ENCODE measurements around the gene GUCY1A1. TPM values are rescaled to one million over a fixed set of nuclear protein-coding genes. Genes with fewer than 3 reads are reported as not detected.

The GUCY1A1 gene
- total RNA-seq, 2 experiments from 2014 or later, result not detected

DNA sequence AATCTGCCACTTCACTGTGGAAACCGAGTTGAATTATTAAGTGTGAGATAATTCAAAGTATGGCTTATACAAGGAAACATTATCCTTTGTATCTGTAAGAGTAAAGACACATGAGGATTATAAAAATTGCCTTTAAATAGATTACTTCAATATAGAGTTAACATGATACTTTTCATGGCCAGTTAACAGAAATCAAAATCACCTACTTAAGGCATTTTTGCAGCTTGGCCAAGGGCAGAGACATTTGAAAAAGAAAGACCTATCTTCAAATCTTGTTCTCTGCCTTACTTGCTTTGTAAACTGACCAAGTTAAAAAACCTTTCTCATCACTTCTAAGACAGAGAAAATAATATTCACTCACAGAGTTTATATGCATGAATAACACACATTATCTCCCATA lies 47.3 kb downstream of the GUCY1A1 start:
- TF ChIP-seq, protein P1, sequence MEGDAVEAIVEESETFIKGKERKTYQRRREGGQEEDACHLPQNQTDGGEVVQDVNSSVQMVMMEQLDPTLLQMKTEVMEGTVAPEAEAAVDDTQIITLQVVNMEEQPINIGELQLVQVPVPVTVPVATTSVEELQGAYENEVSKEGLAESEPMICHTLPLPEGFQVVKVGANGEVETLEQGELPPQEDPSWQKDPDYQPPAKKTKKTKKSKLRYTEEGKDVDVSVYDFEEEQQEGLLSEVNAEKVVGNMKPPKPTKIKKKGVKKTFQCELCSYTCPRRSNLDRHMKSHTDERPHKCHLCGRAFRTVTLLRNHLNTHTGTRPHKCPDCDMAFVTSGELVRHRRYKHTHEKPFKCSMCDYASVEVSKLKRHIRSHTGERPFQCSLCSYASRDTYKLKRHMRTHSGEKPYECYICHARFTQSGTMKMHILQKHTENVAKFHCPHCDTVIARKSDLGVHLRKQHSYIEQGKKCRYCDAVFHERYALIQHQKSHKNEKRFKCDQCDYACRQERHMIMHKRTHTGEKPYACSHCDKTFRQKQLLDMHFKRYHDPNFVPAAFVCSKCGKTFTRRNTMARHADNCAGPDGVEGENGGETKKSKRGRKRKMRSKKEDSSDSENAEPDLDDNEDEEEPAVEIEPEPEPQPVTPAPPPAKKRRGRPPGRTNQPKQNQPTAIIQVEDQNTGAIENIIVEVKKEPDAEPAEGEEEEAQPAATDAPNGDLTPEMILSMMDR (IDR thresholded peaks at IDR 0.05), result no peak
- no peak for ATAC-seq (ENCODE audit: poor library complexity)
- intact Hi-C loops (cut with DNase I, micrococcal nuclease), result no loop called here
- Mint-ChIP-seq H3K4me3 (no peak overlapping the region), H3K36me3 (ENCODE audit: low read depth) (no peaks in the 10 kb centered on the region), H3K9me3 (no peaks in the 10 kb centered on the region), H3K4me1 (ENCODE audit: low read depth) (no peaks in the 10 kb centered on the region), H3K27me3 (no peaks in the 10 kb centered on the region), H3K27ac (no peak overlapping the region)
- H3K4me1 ChIP-seq (ENCODE audit: insufficient read depth, low read length), result no peaks in the 10 kb centered on the region
- CTCF ChIA-PET, result no interaction called here
- H3K27me3 ChIP-seq (ENCODE audit: control insufficient read depth in 1 of 2, insufficient read depth in 2 of 2, low read length in 2 of 2), result no peaks in the 10 kb centered on the region
- H3K27ac ChIP-seq (ENCODE audit: low read depth in 1 of 2, low read length in 2 of 2), result no peak overlapping the region
- no peaks in the 10 kb centered on the region for H3K9me3 ChIP-seq (ENCODE audit: control insufficient read depth in 1 of 2, insufficient read depth in 1 of 2, low read length in 2 of 2)
- POLR2A ChIA-PET, result no interaction called here
- no peak overlapping the region for H3K4me3 ChIP-seq (ENCODE audit: low read length)
- H3K36me3 ChIP-seq (ENCODE audit: insufficient read depth, low read length), result no peaks in the 10 kb centered on the region
- no peak for DNase-seq

DNA sequence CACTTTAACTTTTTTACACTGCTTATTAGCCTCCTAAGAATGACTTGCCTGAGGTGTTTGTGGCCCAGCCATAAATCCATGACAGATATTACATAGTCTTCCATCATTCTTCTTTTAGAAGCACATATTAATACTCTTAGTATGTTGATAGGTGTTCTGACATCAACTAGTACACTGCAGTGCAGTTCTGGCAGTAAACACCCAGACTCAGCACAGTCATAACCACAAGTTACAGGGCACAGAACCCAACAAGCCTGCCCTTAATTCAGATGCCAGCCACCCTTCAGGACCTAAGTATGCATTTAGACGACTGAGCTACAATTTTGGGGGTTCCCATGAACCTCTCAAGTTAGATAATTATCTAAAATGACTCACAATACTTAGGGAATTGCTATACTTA lies 55.7 kb downstream of the GUCY1A1 start:
- POLR2A ChIA-PET, result no interaction called here

DNA sequence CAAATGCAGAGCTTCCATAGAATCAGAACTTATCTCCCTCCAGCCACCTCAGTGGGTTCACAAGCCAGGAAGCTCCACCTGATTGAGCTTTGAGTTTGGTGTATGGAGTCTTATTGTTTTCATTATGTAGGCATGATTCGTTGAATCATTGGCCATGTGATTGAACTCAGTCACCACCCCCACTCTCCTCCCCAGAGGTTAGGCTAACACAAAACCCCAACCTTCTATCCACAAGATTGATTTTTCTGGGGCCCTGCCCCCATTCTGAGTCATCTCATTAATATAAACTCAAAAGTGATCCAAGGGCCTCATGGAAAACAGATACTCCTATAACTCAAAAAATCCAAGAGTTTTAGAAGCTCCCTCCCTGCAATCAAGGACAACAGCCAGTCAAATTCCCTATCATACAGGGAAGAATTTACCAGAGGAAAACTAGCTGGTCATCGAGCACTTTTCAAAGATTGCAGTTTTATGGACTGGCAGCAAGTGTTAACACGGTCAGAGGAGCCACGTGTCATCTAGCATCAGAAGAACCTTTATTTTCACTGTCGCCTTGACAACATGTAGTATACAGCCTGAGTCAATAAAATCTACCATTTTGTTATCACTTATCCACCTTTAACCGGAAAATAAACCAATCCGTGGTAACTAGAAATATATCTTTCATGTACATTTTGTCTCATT lies 56.3 kb downstream of the GUCY1A1 start:
- Histone ChIP-seq H3K4me3 (ENCODE audit: low read length) (no peak overlapping the region), H3K36me3 (ENCODE audit: insufficient read depth, low read length) (no peaks in the 10 kb centered on the region), H3K9me3 (ENCODE audit: control insufficient read depth in 1 of 2, insufficient read depth in 1 of 2, low read length in 2 of 2) (no peaks in the 10 kb centered on the region), H3K27me3 (ENCODE audit: control insufficient read depth in 1 of 2, insufficient read depth in 2 of 2, low read length in 2 of 2) (no peaks in the 10 kb centered on the region), H3K4me1 (ENCODE audit: insufficient read depth, low read length) (no peaks in the 10 kb centered on the region), H3K27ac (ENCODE audit: low read depth in 1 of 2, low read length in 2 of 2) (no peak overlapping the region)
- ChIA-PET POLR2A (no interaction called here), CTCF (no interaction called here)
- H3K27ac Mint-ChIP-seq, result no peak overlapping the region
- no peak overlapping the region for H3K4me3 Mint-ChIP-seq
- ATAC-seq (ENCODE audit: poor library complexity) (no peak), DNase-seq (no peak)
- no peaks in the 10 kb centered on the region for H3K36me3 Mint-ChIP-seq (ENCODE audit: low read depth)
- H3K9me3 Mint-ChIP-seq, result no peaks in the 10 kb centered on the region
- no peaks in the 10 kb centered on the region for H3K4me1 Mint-ChIP-seq (ENCODE audit: low read depth)
- intact Hi-C loops (cut with DNase I, micrococcal nuclease), result no loop called here
- TF ChIP-seq, protein P1 (IDR thresholded peaks at IDR 0.05), result no peak
- no peaks in the 10 kb centered on the region for H3K27me3 Mint-ChIP-seq

More for the DNA sequence above, 55.7 kb downstream of the GUCY1A1 start:
- H3K36me3 ChIP-seq (ENCODE audit: insufficient read depth, low read length), result no peaks in the 10 kb centered on the region
- H3K36me3 Mint-ChIP-seq (ENCODE audit: low read depth), result no peaks in the 10 kb centered on the region
- ATAC-seq (ENCODE audit: poor library complexity), result no peak
- no peaks in the 10 kb centered on the region for H3K27me3 ChIP-seq (ENCODE audit: control insufficient read depth in 1 of 2, insufficient read depth in 2 of 2, low read length in 2 of 2)
- H3K27me3 Mint-ChIP-seq, result no peaks in the 10 kb centered on the region
- no peak for DNase-seq
- H3K4me1 ChIP-seq (ENCODE audit: insufficient read depth, low read length), result no peaks in the 10 kb centered on the region
- H3K27ac Mint-ChIP-seq, result no peak overlapping the region
- H3K4me1 Mint-ChIP-seq (ENCODE audit: low read depth), result no peaks in the 10 kb centered on the region
- no peak overlapping the region for H3K4me3 Mint-ChIP-seq
- H3K27ac ChIP-seq (ENCODE audit: low read depth in 1 of 2, low read length in 2 of 2), result no peak overlapping the region
- CTCF ChIA-PET, result no interaction called here
- intact Hi-C loops (cut with DNase I, micrococcal nuclease), result no loop called here
- TF ChIP-seq, protein P1 (IDR thresholded peaks at IDR 0.05), result no peak
- H3K4me3 ChIP-seq (ENCODE audit: low read length), result no peak overlapping the region
- H3K9me3 Mint-ChIP-seq, result no peaks in the 10 kb centered on the region
- no peaks in the 10 kb centered on the region for H3K9me3 ChIP-seq (ENCODE audit: control insufficient read depth in 1 of 2, insufficient read depth in 1 of 2, low read length in 2 of 2)

Data from CD4-positive, alpha-beta T cell (primary cell).